GM12872 (cell line): Measurements from ENCODE around the gene ABLIM1.

Source experiments
- TF ChIP-seq, protein P1 (sequence below): IDR thresholded peaks from 3 replicates; pipeline ENCODE4 v1.5.1; 2011; ENCODE audit warnings: low read depth, mild to moderate bottlenecking, low read length, moderate library complexity; ENCODE audit not compliant: insufficient read depth

Gene ABLIM1

DNA sequence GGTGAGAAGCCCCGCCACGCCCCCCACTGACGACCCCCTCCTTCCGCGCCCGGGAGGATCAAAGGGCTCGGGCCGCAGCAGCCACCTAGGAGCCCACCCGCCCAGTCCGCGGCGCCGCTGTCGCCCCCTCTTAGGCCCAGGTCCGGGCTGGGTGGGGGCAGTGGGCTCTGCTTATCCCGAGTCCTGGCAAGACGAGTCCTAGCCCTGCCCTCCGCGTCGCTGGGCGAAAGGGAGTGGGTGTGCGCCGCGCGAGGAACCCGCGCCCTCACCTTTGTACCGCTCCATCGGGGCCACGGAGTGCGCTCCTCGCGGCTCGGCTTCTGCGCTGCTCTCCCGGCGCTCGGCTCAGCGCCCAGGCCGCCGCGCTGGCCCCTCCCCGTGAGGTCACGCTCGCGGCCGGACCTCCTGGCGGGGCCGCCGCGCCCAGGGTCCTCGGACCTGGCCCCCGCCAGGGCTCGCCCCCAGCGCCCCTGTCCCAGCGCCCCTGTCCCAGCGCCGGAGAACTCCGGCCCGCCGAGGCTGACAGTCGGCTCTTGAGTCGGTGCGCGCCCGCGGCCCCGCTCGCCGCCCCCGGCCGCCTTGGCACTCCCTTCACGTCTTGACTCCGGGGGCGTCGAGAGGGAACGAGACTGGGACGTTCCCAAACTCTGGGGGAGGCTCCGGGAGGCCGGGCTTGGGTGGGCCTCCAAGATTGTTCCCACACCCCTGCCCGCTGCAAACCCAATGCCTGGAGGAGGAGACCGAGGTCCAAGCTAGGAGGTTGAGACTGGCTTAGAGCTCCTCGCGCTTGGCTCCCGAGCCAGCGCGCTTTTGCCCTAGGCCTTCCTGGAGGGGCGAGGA lies 253.7 kb downstream of the ABLIM1 start, which contains the start of gene AFAP1L2:
TSS of gene AFAP1L2 (minus strand) at position 332 of the 840 bp plus-strand sequence. CDS start at position 285, 47 bp downstream.
- TF ChIP-seq, protein P1, sequence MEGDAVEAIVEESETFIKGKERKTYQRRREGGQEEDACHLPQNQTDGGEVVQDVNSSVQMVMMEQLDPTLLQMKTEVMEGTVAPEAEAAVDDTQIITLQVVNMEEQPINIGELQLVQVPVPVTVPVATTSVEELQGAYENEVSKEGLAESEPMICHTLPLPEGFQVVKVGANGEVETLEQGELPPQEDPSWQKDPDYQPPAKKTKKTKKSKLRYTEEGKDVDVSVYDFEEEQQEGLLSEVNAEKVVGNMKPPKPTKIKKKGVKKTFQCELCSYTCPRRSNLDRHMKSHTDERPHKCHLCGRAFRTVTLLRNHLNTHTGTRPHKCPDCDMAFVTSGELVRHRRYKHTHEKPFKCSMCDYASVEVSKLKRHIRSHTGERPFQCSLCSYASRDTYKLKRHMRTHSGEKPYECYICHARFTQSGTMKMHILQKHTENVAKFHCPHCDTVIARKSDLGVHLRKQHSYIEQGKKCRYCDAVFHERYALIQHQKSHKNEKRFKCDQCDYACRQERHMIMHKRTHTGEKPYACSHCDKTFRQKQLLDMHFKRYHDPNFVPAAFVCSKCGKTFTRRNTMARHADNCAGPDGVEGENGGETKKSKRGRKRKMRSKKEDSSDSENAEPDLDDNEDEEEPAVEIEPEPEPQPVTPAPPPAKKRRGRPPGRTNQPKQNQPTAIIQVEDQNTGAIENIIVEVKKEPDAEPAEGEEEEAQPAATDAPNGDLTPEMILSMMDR: no peak

- TF ChIP-seq, protein P1: no peak
Measured at GRCh38 chr10:114403541-114404161, 254.4 kb downstream of the ABLIM1 start.

GRCh38 chr10:114402871-114403540 lies 255.1 kb downstream of the ABLIM1 start:
- TF ChIP-seq, protein P1: no peak

DNA sequence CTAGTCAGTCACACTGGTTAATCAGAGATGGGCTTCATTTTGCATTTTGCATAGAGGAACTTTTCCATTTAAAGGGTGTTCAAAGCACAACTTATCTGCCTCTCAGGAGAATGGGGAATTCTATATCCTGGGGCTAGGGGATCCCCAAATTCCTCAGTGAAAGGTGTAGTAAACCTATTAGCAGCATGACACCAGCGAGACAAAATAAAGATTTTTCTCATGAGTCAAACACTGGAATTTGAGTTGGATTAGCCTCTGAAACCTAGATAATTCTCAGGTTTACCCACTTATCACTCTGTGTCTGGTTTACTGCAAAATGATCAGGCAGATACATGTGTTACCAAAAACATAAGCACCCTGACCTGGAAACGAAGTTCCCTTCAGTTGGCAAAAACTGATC lies 255.8 kb downstream of the ABLIM1 start:
- TF ChIP-seq, protein P1: no peak

- TF ChIP-seq, protein P1: no peak
Measured at GRCh38 chr10:114401195-114401791, 256.8 kb downstream of the ABLIM1 start.

- TF ChIP-seq, protein P1: no peak
Measured at GRCh38 chr10:114400091-114400490, 258.0 kb downstream of the ABLIM1 start.

GRCh38 chr10:114399576-114399975 lies 258.5 kb downstream of the ABLIM1 start:
- TF ChIP-seq, protein P1: no peak
